Stimulated activated CD4-positive, alpha-beta T cell treated with anti-CD3 and anti-CD28 coated beads, Interleukin-4, amount 100 ng/mL, for 1 hour (primary cell): Measurements from ENCODE around the gene FIBCD1.

Experiments used
- DNase-seq: peaks from one replicate; pipeline ENCODE4 v3.0.0-alpha.2; 2020

FIBCD1 gene

GRCh38 chr9:130905902-130906734, 32.9 kb downstream of the FIBCD1 start:
- DNase-seq, result no peak

GRCh38 chr9:130905125-130905901, 33.7 kb downstream of the FIBCD1 start:
- no peak for DNase-seq

GRCh38 chr9:130904070-130905044, 34.7 kb downstream of the FIBCD1 start:
- no peak for DNase-seq

- no peak for DNase-seq
Measured at GRCh38 chr9:130903194-130904069, 35.6 kb downstream of the FIBCD1 start.

GRCh38 chr9:130902204-130903185, 36.6 kb downstream of the FIBCD1 start:
- DNase-seq, result no peak

GRCh38 chr9:130901498-130902203, 37.4 kb downstream of the FIBCD1 start:
- DNase-seq, result no peak

- no peak for DNase-seq
Measured at GRCh38 chr9:130900701-130901497, 38.1 kb downstream of the FIBCD1 start.

- no peak for DNase-seq
Measured at GRCh38 chr9:130899051-130899748, 39.8 kb downstream of the FIBCD1 start.

- DNase-seq, result no peak
Measured at GRCh38 chr9:130898552-130898852, 40.5 kb downstream of the FIBCD1 start.

GRCh38 chr9:130897848-130898551, 41.0 kb downstream of the FIBCD1 start:
- no peak for DNase-seq

- no peak for DNase-seq
Measured at GRCh38 chr9:130897105-130897751, 41.8 kb downstream of the FIBCD1 start.

GRCh38 chr9:130896233-130897014, 42.6 kb downstream of the FIBCD1 start, which contains the start of gene QRFP:
Gene QRFP, minus strand, starts transcription at chr9:130896812. Its CDS starts 2,974 bp downstream, at chr9:130893838.
- no peak for DNase-seq

GRCh38 chr9:130895481-130896232, 43.4 kb downstream of the FIBCD1 start:
- DNase-seq, result no peak

- DNase-seq, result no peak
Measured at GRCh38 chr9:130895038-130895437, 44.0 kb downstream of the FIBCD1 start.

- no peak for DNase-seq
Measured at GRCh38 chr9:130894546-130894945, 44.5 kb downstream of the FIBCD1 start.
